Activated CD4-positive, alpha-beta T cell treated with anti-CD3 and anti-CD28 coated beads, Interleukin-2, amount 50 U/mL, for 16 hours (primary cell): ENCODE data around the gene FURIN.
"Not testable (repeated sequence)": the region's sequence is repeated elsewhere in the genome, so short reads cannot be mapped to it uniquely, and the experiment has no call there.

ENCODE experiments used
- DNase-seq: peaks from one replicate; pipeline ENCODE4 v3.0.0-alpha.2; 2020

The FURIN gene

GRCh38 chr15:90871139-90871715 is 2.8 kb downstream of the FURIN start:
- no peak for DNase-seq

DNA sequence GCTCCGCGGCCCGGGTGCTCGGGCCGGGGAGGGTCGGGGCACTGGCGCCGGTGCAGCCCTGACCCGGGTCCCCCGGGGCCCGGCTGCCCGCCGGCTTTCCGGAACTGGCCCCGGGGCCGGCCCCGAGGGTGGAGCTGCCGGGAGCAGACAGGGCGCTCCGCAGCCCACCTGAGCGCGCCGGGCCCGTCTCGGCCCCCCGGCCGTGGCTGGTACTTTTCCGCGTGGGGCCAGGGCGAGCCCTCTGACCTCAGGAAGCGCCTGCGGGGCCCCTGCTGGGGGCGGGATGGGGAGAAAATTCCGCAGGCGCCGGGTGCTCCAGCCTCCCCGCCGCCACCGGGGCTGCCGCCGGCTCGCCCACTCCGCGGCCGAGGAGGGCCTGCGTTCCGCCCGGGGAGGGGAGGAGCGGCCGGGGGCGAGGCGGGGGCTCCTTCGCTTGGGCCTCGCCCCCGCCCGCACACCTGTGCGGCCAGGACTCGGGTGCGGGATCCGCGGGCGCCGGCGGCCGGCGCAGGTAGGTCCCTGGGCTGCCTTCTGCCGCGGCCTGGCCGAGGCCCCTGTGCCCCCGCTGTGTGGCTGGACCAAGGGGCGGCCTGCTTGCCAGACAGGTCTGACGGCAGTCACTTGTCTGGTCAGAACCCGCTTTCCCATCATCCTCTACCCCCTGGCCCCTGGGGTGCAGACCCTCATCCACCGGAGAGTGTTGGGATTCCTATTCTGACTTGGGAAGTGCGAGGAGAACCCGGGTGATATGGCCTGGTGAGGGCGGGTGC is 3.5 kb downstream of the FURIN start:
- DNase-seq = no peak

- DNase-seq = peak; percentile 85
Measured at GRCh38 chr15:90872486-90873184, 4.2 kb downstream of the FURIN start.

- no peak for DNase-seq
Measured at GRCh38 chr15:90873488-90873997, 5.2 kb downstream of the FURIN start.

GRCh38 chr15:90873998-90874605 is 5.7 kb downstream of the FURIN start:
- no peak for DNase-seq

DNA sequence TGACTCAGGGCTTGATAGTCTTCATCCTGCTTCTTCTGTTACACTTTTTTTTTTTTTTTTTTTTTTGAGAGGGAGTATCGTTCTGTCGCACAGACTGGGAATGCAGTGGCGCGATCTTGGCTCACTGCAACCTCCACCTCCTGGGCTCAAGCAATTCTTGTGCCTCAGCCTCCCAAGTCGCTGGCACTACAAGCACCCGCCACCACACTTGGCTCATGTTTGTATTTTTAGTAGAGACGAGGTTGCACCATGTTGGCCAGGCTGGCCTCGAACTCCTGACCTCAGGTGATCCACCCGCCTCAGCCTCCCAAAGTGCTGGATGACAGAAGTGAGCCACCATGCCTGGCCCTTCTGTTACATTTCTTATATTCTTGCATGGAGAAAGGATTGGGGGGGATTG is 6.6 kb downstream of the FURIN start:
- not testable (repeated sequence) for DNase-seq

DNA sequence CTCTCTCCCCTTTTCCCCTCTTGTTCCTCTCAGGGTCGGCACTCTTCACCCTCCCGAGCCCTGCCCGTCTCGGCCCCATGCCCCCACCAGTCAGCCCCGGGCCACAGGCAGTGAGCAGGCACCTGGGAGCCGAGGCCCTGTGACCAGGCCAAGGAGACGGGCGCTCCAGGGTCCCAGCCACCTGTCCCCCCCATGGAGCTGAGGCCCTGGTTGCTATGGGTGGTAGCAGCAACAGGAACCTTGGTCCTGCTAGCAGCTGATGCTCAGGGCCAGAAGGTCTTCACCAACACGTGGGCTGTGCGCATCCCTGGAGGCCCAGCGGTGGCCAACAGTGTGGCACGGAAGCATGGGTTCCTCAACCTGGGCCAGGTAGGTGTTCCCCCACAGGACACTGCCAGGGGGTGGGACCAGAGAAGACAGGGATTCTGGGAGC is 7.2 kb downstream of the FURIN start:
- no peak for DNase-seq

DNA sequence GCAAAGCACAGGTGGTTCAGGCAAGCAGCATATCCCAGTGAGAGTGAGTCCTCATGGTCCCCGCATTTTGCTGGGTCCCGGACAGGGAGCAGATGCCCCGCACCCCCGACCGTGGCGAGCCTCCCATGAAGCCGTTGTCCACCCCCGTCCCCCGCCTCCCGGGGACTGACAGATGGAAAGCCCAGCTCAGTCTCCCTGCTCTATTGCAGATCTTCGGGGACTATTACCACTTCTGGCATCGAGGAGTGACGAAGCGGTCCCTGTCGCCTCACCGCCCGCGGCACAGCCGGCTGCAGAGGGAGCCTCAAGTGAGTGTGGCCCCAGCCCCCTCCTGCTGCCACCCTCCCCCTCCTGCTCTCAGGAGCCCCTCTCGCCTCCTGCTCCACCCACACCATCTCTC is 7.7 kb downstream of the FURIN start:
- DNase-seq = no peak

- DNase-seq = no peak
Measured at GRCh38 chr15:90876512-90877170, 8.3 kb downstream of the FURIN start.

DNA sequence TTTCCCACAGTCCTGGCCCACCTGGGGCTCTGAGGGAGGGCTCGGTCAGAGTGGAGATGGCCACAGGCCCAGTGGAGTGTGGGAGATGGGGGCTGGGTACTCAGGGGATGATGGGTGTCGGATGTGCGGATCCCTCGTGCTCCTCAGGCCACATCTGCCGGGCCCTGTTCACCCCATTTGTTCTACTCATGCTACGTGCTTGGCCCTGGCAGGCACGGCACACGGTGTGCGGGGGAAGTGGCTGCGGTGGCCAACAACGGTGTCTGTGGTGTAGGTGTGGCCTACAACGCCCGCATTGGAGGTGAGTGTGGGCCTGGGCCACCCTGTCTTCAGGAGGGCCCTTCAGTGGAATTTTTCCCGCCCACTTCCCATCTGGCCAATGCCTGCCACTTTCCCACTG is 8.9 kb downstream of the FURIN start:
- DNase-seq = no peak

- no peak for DNase-seq
Measured at GRCh38 chr15:90877996-90878395, 9.6 kb downstream of the FURIN start.

DNA sequence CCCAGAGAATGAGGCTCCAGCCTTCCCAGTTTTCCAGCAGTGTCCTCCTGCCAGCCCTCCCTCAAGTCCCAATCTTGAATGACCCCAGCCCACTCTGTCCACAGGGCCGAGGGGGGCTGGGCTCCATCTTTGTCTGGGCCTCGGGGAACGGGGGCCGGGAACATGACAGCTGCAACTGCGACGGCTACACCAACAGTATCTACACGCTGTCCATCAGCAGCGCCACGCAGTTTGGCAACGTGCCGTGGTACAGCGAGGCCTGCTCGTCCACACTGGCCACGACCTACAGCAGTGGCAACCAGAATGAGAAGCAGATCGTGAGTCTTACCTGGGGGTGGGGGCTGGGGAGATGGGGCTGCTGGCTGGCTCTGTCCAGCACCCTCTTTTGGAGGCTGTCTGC is 10.3 kb downstream of the FURIN start:
- no peak for DNase-seq

DNA sequence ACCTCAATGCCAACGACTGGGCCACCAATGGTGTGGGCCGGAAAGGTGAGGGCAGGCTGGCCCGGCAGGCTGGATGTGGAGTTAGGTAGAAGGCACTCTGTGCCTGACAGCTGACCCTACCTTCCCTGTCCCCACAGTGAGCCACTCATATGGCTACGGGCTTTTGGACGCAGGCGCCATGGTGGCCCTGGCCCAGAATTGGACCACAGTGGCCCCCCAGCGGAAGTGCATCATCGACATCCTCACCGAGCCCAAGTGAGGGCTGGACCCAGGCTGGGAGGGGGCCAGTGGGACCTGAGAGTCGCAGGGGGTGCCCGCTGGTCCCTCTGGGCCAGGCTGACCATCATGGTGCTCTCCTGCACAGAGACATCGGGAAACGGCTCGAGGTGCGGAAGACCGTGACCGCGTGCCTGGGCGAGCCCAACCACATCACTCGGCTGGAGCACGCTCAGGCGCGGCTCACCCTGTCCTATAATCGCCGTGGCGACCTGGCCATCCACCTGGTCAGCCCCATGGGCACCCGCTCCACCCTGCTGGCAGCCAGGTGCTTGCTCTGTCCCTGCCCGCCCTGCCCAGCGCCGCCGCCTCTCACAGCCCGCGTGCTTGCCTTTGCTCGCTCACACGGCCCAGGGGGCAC is 11.5 kb downstream of the FURIN start:
- no peak for DNase-seq

- no peak for DNase-seq
Measured at GRCh38 chr15:90880381-90881145, 12.2 kb downstream of the FURIN start.

DNA sequence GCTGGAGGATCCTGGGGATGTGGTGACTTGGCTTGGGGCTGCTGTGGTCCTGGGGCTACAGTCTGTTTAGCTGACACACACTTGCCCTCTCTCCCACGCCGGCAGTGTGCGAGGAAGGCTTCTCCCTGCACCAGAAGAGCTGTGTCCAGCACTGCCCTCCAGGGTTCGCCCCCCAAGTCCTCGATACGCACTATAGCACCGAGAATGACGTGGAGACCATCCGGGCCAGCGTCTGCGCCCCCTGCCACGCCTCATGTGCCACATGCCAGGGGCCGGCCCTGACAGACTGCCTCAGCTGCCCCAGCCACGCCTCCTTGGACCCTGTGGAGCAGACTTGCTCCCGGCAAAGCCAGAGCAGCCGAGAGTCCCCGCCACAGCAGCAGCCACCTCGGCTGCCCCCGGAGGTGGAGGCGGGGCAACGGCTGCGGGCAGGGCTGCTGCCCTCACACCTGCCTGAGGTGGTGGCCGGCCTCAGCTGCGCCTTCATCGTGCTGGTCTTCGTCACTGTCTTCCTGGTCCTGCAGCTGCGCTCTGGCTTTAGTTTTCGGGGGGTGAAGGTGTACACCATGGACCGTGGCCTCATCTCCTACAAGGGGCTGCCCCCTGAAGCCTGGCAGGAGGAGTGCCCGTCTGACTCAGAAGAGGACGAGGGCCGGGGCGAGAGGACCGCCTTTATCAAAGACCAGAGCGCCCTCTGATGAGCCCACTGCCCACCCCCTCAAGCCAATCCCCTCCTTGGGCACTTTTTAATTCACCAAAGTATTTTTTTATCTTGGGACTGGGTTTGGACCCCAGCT is 13.0 kb downstream of the FURIN start:
- DNase-seq = no peak

- DNase-seq = no peak
Measured at GRCh38 chr15:90881978-90882721, 13.8 kb downstream of the FURIN start.

- DNase-seq = no peak
Measured at GRCh38 chr15:90882781-90883525, 14.6 kb downstream of the FURIN start.

- DNase-seq = no peak
Measured at GRCh38 chr15:90883526-90883975, 15.2 kb downstream of the FURIN start.
